Testis (tissue), 2 donors: ENCODE measurements around the gene SETD1B.

Experiments used
- CTCF ChIP-seq, 3 experiments: fragments of 450-650 bp in 2 of 3; fragments of 200-600 bp in 1 of 3; sonication (generic) in 1 of 3; IDR thresholded peaks; one replicate each; pipeline ENCODE4 v1.5.1; 2016 to 2019; ENCODE audit warnings: antibody characterized with exemption in 3 of 3, mild to moderate bottlenecking in 2 of 3, moderate library complexity in 1 of 3
- POLR2A ChIP-seq: fragments of 450-650 bp; IDR thresholded peaks from one replicate; pipeline ENCODE4 v1.6.1; 2017; ENCODE audit warnings: antibody characterized with exemption, mild to moderate bottlenecking, moderate library complexity

DNA sequence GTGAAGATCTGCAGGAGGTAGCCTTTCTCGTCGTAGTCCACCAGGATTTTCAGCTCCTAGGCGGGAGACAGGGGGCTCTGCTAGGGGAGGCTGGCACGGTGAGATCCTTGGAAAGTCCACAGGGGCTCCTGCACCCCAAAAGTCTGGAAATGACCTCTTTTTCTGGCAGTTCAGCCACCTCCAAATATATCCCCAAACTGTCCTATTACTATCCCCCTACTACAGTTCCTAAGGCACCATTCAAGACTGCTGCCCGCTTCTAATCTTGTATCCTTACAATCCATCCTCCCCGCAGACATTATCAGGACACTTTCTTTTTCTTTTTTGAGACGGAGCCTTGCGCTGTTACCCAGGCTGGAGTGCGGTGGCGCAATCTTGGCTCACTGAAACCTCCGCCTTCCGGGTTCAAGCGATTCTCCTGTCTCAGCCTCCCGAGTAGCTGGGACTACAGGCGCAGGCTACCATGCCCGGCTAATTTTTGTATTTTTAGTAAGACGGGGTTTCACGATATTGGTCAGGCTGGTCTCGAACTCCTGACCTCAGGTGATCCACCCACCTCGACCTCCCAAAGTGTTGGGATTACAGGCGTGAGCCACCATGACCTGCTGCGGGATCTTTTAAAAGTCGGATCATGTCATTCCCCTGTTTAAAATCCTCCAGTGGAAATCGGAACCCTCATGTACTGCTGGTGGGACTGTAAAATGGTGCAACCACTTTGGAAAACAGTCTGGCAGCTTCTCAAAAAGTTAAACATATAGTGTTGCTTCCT, 36.4 kb downstream of the SETD1B start:
- TF ChIP-seq POLR2A (no peak), CTCF (IDR thresholded peaks at IDR 0.05) (no peak)
